GM21381 (cell line): ENCODE data around the gene CEP63.
A peak's percentile ranks its signal among the peaks of the same experiment; 100 is the strongest.

Experiments
- ATAC-seq: cut with Tn5 transposase; IDR thresholded peaks from one replicate; pipeline ENCODE4 v1.9.1; 2021; ENCODE audit warnings: mild to moderate bottlenecking, moderate library complexity; ENCODE audit not compliant: unreplicated experiment

Gene CEP63

DNA sequence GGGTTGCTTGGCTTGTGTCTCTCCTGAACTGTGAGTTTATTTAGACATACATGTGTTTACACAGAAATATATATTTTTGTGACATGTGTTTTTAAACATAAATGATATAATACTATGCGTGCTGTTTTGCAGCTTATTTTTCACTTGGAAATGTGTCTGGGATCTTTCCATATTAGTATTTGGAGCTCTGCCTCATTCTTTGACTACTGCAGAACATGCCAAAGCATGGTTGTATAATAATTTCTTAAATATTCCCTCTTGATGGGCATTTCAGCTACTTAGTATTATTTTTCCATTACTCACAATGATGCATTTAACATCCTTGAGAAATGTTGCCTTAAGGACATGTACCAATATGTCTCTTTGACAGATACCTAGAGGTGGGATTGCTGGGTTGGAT, 19.5 kb upstream of the CEP63 start:
- no peak for ATAC-seq

DNA sequence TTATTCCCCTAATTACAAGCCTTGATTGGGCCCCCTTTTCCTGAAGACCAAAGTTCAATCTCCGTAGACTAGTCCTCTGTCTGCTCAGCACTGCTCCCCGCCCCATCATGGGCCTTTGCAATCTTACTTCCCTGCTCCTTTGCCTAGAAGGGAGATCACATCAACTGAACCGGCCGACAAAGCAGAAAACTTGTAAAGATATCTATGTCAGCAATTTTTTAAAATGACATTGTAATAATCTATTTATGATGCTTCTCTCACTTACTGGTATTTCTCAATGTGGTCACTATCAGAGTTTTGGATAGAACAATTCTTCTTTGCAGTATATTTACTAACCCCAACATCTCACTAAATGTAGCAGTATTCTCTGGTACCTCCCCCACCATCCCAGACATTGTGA, 17.3 kb upstream of the CEP63 start:
- ATAC-seq, result no peak

DNA sequence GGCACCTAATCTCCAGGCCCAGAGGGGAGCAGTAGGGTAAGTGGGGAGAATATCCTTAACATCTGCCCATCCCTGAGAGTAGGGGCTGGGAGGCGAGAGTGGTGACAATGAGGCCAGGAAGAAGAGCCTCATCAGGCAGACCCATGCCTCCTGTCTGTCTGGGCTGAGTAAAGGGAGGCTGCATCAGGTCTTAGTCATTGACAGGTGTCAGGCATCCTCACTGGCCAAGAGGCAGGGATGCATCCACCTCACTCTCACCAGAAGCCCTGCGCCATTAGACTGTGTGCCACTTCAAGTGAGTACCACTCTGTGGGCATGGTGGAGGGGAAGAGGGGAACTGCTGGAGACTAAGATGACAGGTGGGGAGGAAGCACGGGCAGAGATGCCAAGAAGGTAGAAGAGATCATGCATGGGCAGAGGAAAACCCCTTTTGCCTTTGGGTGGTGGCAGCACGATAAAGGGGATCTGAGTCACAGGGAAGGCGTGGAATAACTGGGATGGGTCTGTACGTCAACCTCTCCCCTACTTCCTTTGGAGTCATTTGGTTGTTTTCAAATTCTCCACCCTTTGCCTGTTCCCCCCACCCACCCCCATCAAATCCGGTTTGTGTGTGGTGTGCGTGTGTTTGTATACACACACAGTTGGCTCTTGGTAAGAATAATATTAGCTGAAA, 14.2 kb upstream of the CEP63 start:
- no peak for ATAC-seq

DNA sequence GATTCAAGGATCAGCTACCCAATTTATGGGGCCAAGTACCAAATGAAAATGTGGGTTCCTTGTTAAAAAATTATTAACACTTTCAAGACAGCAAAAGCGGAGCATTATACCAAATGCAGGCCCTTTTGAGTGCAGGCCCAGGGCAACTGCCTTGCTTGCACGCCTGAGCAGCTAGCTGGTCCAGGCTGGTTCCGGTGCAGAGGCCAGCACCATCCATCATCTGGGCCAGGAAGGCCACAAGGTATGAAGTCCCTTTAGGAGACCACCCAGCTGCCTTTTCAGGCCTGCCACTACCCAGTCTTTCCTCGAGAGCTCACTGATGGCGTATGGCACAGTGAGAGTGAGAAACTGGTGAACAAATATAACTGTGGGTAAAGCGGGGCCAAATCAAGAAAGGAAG, 13.0 kb upstream of the CEP63 start:
- ATAC-seq, result no peak

DNA sequence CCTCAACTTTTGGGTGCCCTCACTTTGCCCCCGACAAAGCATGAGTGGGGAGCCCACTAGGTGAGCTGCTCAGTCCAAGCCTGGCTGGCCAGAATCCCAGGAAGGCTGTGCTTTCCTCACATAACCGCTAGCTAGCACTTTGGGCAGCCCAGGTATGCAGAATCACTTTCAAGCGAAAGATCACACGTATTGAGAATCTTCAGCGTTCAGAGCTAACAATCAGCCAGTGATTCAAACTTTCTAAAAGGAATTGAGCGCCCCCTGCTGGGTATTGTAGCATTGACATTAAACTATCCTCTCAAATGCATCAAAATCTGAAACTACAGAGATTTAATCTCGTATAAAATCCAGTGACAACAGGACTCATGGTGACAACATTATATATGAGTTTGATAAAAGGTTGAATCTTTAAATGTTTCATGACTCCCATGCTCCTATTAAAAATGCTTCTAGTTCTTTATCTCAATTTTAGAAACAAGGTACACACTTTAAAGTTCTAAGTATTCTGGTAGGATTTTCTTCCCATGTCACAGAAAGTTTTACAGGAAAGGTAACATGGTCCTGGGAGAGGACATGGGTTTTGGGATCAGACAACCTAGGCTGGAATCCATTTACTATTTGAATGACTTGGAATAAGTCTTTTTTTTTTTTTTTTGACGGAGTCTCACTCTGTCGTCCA, 11.8 kb upstream of the CEP63 start:
- ATAC-seq, result peak; percentile 58

DNA sequence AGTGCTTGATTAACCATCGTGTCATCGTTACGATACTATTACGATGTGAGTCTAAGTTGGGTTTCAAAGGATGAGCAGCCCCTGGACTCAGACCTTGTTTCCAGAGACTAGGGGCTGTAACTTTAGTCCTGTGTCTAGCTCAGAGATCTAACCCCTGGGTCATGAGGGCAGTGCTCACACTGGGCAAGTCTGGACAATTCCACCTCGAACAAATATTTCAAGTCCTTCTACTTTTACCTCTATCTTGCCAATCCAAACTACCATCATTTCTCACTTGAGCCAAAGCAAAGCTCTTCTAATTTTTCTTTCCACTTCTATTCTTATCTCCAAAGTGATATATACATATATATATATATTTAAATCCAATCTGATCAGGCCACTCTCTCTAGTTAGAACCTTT, 10.9 kb upstream of the CEP63 start:
- ATAC-seq, result no peak

DNA sequence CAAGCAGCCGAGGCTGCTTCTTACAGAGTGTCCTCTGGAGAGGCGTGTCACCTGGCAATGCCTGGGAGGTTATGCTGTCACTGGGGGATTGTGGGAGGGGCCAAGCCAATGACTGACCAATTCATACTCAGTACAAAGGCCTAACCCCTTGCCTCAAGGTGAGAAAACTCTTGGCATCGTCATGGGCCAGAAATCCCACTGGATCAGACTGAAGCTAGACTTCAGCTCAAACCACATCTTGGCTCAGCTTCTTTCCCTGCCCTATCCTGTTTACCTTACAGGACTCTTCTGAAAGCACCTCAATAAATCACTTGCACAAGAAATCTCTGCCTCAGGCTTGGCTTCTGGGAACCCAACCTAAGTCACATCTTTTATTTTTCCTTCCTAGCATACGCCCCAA, 9.6 kb upstream of the CEP63 start:
- ATAC-seq, result no peak

DNA sequence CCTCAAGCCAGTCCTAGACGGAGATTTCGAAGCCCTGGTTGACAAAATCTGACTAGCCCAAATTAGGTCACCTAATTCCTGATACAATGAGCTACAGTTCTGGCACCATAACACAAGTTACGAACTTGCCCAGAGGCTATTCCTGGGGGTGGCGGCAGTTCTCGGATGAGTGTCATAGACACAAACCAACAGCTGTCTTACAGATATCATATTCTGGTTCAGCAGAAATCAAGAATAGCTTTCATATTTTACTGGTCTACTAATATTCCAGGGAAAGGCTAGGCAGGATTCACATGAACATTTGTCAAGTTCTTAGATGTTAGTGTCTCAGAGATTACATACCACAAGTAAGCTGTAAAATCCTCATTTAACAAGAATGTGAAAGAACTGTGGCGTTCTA, 8.9 kb upstream of the CEP63 start:
- no peak for ATAC-seq

DNA sequence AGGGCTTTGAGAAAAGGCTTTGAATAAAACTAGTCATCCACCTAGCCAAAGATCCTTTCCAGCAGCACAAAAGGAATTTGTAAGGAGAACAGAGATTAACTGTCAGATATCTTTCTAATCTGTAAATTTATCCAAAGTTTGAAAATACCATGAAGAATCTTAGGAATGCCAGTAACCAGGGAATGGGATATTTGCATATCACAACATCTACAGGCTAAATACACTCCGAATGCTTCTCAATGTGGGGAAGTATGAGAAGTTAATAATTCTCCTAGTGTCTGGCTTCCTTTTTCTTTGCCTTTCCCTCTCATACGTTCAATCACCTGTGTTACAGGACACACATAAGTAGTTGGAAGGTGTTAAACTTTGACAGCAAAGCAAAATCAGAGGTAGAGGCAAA, 7.9 kb upstream of the CEP63 start:
- ATAC-seq, result no peak

DNA sequence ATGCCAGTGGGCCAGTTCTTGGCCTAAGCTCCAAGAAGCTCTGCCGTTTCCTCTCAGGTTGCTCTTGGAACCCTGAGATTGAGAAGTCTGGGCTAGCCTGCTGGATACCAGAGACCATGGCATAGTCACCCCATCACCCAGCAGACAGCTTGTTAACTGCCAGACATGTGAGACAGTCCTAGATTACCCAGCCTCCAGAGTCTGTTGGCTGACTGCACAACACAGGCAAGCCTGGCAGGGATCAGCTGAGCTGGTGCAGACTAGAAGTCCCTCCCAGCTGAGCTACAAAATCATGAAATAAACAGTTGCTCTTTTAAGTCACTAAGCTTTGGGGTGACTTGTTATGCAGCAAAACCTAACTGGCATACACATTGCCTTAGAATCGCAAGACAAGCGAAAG, 5.3 kb upstream of the CEP63 start:
- ATAC-seq, result no peak

DNA sequence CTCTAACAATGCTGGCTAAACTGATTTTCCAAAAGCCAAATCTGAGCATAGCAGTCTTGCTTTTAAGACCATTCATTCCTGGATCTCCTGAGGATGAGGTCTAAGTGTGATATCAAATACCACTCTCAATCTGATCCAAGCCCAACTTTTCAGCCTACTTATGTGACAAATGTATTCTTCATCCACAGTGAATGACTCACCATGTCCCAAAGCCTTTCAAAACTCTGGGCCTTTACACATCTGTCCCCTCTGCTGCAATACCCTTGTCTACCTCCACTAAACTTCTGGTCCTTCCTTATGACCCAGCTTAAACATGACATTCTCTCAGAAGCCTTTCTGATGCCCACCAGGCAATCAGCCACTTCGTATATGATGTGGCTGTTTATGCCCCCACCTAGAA, 4.7 kb upstream of the CEP63 start:
- ATAC-seq, result no peak

DNA sequence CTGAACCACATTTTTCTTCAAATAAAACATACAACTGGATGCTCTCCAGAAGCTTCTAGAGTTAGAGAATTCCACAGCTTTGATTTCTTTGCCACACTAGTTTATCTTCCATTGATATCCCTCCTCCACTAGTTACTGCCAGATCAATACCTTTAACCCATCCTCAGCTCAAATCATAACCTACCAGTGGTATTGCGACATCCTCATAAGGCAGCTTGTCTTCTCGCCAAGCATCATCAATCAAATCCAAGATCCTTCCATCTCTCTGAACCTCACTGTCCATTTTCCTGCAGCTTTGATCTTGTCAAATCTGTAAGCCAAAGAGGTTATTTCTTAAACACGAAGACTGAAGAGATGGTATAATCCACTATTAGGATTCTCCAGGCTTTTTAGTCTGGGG, 3.2 kb upstream of the CEP63 start:
- ATAC-seq, result no peak

DNA sequence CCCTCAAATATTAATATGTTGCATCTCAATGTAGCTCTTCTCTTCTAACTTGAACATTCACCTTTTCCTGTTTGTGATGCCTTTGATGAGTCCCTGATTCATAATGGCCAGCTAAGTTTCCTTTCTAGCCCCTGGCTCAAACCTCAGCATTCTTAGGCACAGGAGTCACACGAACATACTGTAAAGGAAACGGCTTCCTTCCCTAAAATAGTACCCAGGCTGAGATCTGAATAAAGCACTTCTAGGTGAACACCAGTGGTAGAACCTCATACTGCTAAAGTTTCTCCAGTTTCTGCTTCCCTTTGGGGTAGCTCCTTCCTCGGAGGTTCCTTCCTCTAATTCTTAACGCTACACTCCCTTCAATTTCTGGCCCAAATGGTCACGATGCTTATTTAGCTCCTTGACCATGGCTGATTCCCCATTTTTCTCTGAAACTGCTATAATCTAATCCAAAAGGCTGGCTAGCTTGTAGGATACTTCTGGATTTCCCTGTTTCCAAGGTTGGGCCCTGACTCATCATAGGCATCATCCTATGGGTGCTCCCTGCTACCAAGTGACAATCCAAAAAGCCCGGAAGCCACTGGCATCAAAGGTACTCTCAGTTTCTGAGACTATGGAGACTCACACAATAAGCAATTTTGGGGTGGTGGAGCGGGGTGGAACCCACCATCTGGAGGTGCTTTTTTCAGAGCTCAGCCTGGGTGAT, 2.5 kb upstream of the CEP63 start:
- no peak for ATAC-seq

DNA sequence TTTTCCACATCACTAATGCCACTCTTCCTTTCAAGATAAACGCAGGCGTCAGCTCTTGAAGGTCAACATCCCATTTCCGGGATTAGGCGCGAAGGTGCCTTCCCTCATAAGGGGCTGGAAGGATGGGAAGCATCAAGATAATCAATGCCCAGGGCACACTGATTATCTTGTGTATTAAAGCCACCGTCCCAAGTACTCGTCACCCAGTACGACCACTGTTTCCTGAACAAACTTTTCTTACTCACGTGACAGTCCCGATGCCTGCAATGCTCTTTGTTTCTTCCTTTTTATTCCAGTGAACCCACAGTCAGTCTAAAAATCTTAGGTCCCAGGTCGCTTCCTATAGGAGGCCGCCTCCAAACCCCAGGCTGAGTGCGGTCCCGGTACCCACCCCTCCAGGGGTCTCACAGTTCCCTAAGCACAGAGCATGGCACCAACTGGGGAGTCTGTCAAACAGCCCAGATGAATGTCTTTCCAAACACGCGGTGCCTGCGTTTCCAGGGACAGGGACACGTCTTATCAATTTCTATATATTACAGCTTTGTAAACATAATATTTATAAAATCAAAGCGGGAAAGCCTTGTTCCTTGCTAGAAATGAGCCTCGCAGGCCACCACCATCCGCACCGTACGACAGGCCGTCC, 661 bp upstream of the CEP63 start:
- ATAC-seq, result peak; percentile 20

DNA sequence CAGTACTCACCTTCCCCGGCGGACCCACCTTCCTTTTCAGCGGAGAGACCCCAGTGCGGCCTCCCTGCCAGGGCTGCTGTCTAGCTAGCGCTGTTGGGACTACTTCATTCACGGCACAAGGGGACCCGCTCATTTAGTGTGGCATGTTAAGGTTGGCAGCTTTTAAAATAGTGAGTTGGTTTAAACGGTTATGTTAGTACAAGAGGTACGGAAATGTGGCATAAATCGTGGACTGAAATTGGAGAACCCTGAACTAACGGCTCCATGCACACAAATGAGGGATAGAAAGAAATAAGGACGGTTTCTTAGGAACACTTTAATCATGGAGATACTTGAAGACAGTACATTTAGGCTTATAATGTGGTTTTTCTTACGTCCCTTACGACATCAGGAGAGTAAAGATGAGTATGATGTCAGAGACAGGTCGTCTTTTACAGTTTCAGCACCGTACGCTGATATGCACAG, 752 bp downstream of the CEP63 start:
- peak; percentile 15 for ATAC-seq

DNA sequence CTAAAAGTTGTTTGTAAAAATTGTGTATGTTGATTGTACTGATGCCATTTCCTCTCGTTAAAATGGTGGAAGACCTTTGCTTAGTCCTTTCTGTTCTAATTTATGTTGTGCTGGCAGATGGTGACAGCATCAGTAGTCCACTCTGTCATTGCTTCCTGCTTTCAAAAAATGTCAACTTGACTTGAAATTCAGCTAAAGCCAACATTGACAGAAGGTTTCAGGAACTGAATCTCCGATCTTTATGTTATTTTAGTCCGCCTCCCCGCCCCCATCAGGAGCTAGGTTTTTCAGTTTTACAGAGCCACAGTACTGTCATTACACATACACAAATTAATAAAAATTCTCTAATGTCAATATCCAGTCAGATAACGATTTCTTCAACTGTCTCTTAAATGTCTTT, 1.5 kb downstream of the CEP63 start:
- ATAC-seq, result no peak

DNA sequence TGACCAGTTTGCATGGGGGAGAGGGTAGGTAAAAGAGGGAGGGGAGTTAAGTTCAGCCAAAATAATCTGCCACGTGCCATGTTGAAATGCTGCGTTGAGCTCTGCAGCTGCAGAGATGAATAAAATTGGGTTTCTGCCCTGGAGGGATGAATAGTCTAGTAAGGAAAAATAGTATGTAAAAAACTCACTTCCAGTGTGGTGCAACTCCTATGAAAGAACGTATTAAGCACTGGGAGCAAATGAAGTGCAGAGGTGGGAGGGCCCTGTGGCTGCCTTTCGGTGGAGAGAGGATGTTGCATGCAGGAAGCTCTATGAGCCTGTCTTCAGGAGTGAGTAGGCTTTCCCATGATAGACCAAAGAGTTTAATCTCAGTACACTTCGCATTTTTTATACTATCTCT, 8.6 kb downstream of the CEP63 start:
- no peak for ATAC-seq

DNA sequence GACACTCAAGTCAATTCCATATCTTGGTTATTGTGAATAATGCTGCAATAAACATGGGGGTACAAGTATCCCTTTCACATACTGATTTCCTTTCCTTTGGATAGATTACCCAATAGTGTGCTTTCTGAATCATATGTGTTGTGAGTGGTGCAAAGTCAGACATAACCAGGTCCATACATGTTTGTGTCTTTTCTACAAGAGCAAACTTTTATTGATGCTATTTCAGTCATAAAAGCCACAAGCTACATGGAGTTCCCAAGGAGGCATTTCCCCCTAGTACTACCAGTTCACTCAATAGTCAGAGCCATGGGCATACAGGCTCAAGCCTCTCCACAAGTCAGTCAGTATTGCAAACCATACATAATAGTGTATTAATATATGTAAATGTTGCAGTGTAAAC, 10.1 kb downstream of the CEP63 start:
- ATAC-seq, result no peak

DNA sequence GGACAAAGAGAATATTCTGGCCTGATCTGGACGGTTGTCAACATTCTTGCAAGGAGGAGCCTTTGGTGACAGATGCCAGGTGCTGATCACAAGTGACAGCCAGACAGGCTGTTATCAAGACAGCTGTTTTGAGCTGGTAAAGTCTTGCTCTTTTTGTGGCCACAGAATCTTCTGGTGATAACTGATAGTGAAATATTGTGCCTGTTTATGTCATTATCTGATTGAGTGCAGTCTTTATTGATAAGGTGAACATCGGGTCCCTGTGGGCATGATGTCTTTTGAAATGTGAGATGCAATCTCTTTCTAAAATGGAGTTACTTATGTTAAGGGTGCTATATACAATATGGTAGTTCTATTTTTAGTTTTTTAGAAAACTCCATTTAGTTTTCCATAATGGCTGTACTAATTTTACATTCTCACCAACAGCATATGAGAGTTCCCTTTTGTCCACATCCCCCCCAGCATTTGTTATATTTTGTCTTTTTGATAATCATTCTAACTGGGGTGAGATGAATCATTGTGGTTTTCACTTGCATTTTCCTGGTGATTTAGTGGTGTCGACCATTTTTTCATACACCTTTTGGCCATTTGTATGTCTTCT, 10.7 kb downstream of the CEP63 start:
- ATAC-seq, result peak; percentile 46

DNA sequence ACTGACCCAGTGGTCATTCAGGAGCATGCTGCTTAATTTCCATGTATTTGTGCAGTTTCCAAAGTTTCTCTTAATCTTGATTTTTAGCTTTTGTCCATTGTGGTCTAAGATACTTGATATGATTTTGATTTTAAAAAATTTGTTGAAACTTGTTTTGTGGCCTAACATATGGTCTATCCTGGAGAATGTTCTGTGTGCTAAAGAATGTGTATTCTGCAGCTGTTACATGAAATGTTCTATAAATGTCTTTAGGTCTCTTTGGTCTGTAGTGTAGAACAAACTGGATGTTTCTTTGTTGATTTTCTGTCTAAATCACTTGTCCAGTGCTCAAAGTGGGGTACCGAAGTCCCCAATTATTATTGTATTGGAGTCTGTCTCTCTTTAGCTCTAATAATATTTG, 17.4 kb downstream of the CEP63 start:
- ATAC-seq, result no peak

DNA sequence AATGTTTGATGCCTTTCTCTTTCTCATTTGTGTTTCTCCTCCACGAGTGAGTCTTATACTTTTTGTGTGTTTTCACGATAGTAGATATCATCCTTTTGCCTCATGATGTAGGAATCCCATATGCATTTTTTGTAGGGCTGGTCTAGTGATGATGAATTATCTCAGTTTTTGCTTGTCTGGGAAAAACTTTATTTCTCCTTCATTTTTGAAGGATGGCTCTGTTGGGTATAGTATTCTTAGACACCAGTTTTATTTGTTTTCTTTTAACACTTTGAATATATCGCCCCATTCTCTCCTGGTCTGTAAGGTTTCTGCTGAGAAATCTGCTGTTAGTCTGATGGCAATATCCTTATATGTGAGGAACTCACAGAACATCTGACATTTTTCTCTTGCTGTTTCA, 18.3 kb downstream of the CEP63 start:
- ATAC-seq, result no peak
